CD14-positive monocyte (primary cell): Measurements from ENCODE around the gene GNS. TPM values are rescaled to one million over a fixed set of nuclear protein-coding genes. Genes with fewer than 3 reads are reported as not detected.
"Not testable (repeated sequence)": the region's sequence is repeated elsewhere in the genome, so short reads cannot be mapped to it uniquely, and the experiment has no call there.

Experiments used
- DNase-seq, 3 donors: peaks; one replicate each; pipeline ENCODE4 v3.0.0-alpha.2; 2011 to 2022
- H2AFZ ChIP-seq: 2 replicates; pipeline ENCODE4 v1.6.0; 2012; ENCODE audit warnings: mild to moderate bottlenecking, low read depth, low read length, inconsistent platforms; ENCODE audit not compliant: insufficient read depth, poor library complexity, severe bottlenecking
- H3K27ac ChIP-seq, 2 donors: 1 replicate in 1 of 2; 2 replicates in 1 of 2; pipeline ENCODE4 v1.5.1; 2012 to 2013; ENCODE audit warnings: low read length in 2 of 2, control low read depth in 1 of 2, inconsistent platforms in 1 of 2, low read depth in 1 of 2, mild to moderate bottlenecking in 1 of 2
- H3K27me3 ChIP-seq, 2 donors: one replicate each; pipeline versions ENCODE4 v1.6.0 to v1.6.1; 2011 to 2013; ENCODE audit warnings: low read length in 2 of 2; ENCODE audit not compliant: control insufficient read depth in 2 of 2, insufficient read depth in 2 of 2
- H3K36me3 ChIP-seq, 2 donors: replicated peaks in 1 of 2; 1 replicate in 1 of 2; 2 replicates in 1 of 2; pipeline versions ENCODE4 v1.5.1 to v1.6.1; 2012 to 2013; ENCODE audit warnings: low read length in 2 of 2, control low read depth in 1 of 2, inconsistent platforms in 1 of 2, mild to moderate bottlenecking in 1 of 2; ENCODE audit not compliant: insufficient read depth in 2 of 2, control insufficient read depth in 1 of 2
- H3K4me1 ChIP-seq, 2 donors: 1 replicate in 1 of 2; 2 replicates in 1 of 2; pipeline versions ENCODE4 v1.5.1 to v1.6.1; 2012 to 2013; ENCODE audit warnings: low read length in 2 of 2, control low read depth in 1 of 2, inconsistent platforms in 1 of 2, mild to moderate bottlenecking in 1 of 2, moderate library complexity in 1 of 2; ENCODE audit not compliant: insufficient read depth in 2 of 2, control insufficient read depth in 1 of 2
- H3K4me2 ChIP-seq: replicated peaks from 2 replicates; pipeline ENCODE3; 2012; ENCODE audit warnings: low read length, moderate library complexity, mild to moderate bottlenecking; ENCODE audit not compliant: poor library complexity, severe bottlenecking; ENCODE audit errors: extremely low read depth
- H3K4me3 ChIP-seq, 3 experiments: fragments of 200-600 bp in 1 of 3; sonication (generic) in 1 of 3; replicated peaks in 1 of 3; 1 replicate in 2 of 3; 2 replicates in 1 of 3; pipeline ENCODE4 v1.5.1; 2011 to 2013; ENCODE audit warnings: low read length in 3 of 3, mild to moderate bottlenecking in 3 of 3, control low read depth in 2 of 3, low read depth in 2 of 3, inconsistent platforms in 1 of 3, moderate library complexity in 1 of 3
- H3K79me2 ChIP-seq: 2 replicates; pipeline ENCODE4 v1.6.0; 2012; ENCODE audit warnings: mild to moderate bottlenecking, control low read depth, inconsistent platforms, low read length, moderate library complexity; ENCODE audit not compliant: insufficient read depth
- H3K9ac ChIP-seq: 2 replicates; pipeline ENCODE4 v1.6.0; 2017; ENCODE audit warnings: low read length, mild to moderate bottlenecking; ENCODE audit not compliant: insufficient read depth, poor library complexity, severe bottlenecking
- H3K9me3 ChIP-seq, 2 donors: replicated peaks in 1 of 2; 1 replicate in 1 of 2; 2 replicates in 1 of 2; pipeline versions ENCODE4 v1.5.1 to v1.6.1; 2012 to 2013; ENCODE audit warnings: low read length in 2 of 2, control low read depth in 1 of 2; ENCODE audit not compliant: control insufficient read depth in 1 of 2, insufficient read depth in 1 of 2
- H4K20me1 ChIP-seq: 2 replicates; pipeline ENCODE4 v1.6.0; 2012; ENCODE audit warnings: mild to moderate bottlenecking, low read length, control low read depth, moderate library complexity; ENCODE audit not compliant: insufficient read depth
- H3K27ac Mint-ChIP-seq, 7 donors: one replicate each; pipeline ENCODE4 v1.8.0; 2020; ENCODE audit warnings: mild to moderate bottlenecking in 7 of 7, mixed read lengths in 7 of 7, moderate library complexity in 6 of 7, inconsistent platforms in 2 of 7
- H3K27me3 Mint-ChIP-seq, 3 donors: one replicate each; pipeline ENCODE4 v1.8.0; 2021 to 2022; ENCODE audit warnings: low read depth in 3 of 3, mild to moderate bottlenecking in 3 of 3, mixed read lengths in 3 of 3, moderate library complexity in 3 of 3, inconsistent platforms in 1 of 3
- H3K36me3 Mint-ChIP-seq, 2 donors: one replicate each; pipeline ENCODE4 v1.8.0; 2020; ENCODE audit warnings: mixed read lengths in 2 of 2, inconsistent platforms in 1 of 2, mild to moderate bottlenecking in 1 of 2
- H3K4me1 Mint-ChIP-seq: one replicate; pipeline ENCODE4 v1.8.0; 2020; ENCODE audit warnings: mild to moderate bottlenecking, mixed read lengths
- H3K4me3 Mint-ChIP-seq, 2 donors: one replicate each; pipeline ENCODE4 v1.8.0; 2020; ENCODE audit warnings: mild to moderate bottlenecking in 2 of 2, mixed read lengths in 2 of 2, moderate library complexity in 1 of 2
- H3K9me3 Mint-ChIP-seq, 7 donors: one replicate each; pipeline ENCODE4 v1.8.0; 2020 to 2022; ENCODE audit warnings: mixed read lengths in 7 of 7, mild to moderate bottlenecking in 6 of 7, moderate library complexity in 6 of 7, inconsistent platforms in 2 of 7
- CTCF ChIP-seq: fragments of 200-600 bp; IDR thresholded peaks from one replicate; pipeline ENCODE4 v1.8.0; 2022; ENCODE audit warnings: antibody characterized with exemption, mild to moderate bottlenecking
- WGBS: methylation state at CpG from one replicate; pipeline ENCODE4 v1.1.5; 2013; ENCODE audit warnings: missing lambda C conversion rate; ENCODE audit not compliant: insufficient coverage; 5-methylcytosine and 5-hydroxymethylcytosine counted together
- intact Hi-C, 2 donors: fragments of 100-400 bp; cut with micrococcal nuclease; formaldehyde crosslinking; loops; one replicate each; pipeline versions ENCODE4 v1.15.0 to v1.15.1; 2023
- polyA plus RNA-seq, 3 donors: library from polyadenylated mRNA; depleted of rRNA in 1 of 3; unstranded in 2 of 3; stranded (reverse) in 1 of 3; fragments of 300-500 nt in 2 of 3; fragments of >200 nt in 1 of 3; fragmentation: Illumina TruSeq in 2 of 3; gene quantifications; 1 replicate in 2 of 3; 2 replicates in 1 of 3; pipeline ENCODE4 v1.2.3, GENCODE V29; 2012 to 2021

GNS gene
- polyA plus RNA-seq, 3 donors = 103 to 274 (median 203) TPM

- no peak for DNase-seq
- Histone ChIP-seq H3K9ac (no peak overlapping the region), H3K4me3 (no peak overlapping the region), H3K79me2 (no peaks in the 10 kb centered on the region), H3K4me2 (no peak overlapping the region), H4K20me1 (no peaks in the 10 kb centered on the region), H2AFZ (no peak overlapping the region), H3K9me3 (peaks cover 5 to 25% of the 10 kb centered on the region in 2 donors), H3K27ac (no peak overlapping the region), H3K27me3 (peaks cover 43 to 62% of the 10 kb centered on the region in 2 donors), H3K4me1 (peaks cover 24 to 31% of the 10 kb centered on the region in 2 donors), H3K36me3 (no peaks in the 10 kb centered on the region)
- H3K36me3 Mint-ChIP-seq = peaks cover 11 to 16% of the 10 kb centered on the region in 2 donors
- peak overlapping the region; percentile 84 to 86 for H3K4me3 Mint-ChIP-seq
- intact Hi-C loops = no loop called here
- 86% methylated on average over 1 of the region's 10 CpGs for WGBS
- H3K27ac Mint-ChIP-seq = no peak overlapping the region
- TF ChIP-seq CTCF = no peak
- peaks cover 17 to 41% (median 35%) of the 10 kb centered on the region in 7 donors for H3K9me3 Mint-ChIP-seq
- H3K27me3 Mint-ChIP-seq = peaks cover 55 to 78% (median 61%) of the 10 kb centered on the region in 3 donors
- H3K4me1 Mint-ChIP-seq = peaks cover 25% of the 10 kb centered on the region
Measured at GRCh38 chr12:64779354-64779974, 20.3 kb upstream of the GNS start.

GRCh38 chr12:64775147-64775736 is 16.0 kb upstream of the GNS start:
- H3K27me3 Mint-ChIP-seq = peaks cover 45 to 55% (median 46%) of the 10 kb centered on the region in 3 donors

More at GRCh38 chr12:64775147-64775736, 16.0 kb upstream of the GNS start:
- H3K9ac ChIP-seq, H3K4me2 ChIP-seq, H4K20me1 ChIP-seq, H3K79me2 ChIP-seq, DNase-seq, H3K36me3 Mint-ChIP-seq, intact Hi-C loops, H2AFZ ChIP-seq, H3K27ac Mint-ChIP-seq, H3K27ac ChIP-seq, H3K36me3 ChIP-seq, H3K4me3 ChIP-seq: not testable (repeated sequence)
- H3K27me3 ChIP-seq = peaks cover 26 to 40% of the 10 kb centered on the region in 2 donors
- peaks cover 10 to 13% of the 10 kb centered on the region in 2 donors for H3K4me1 ChIP-seq
- peaks cover 23 to 44% (median 37%) of the 10 kb centered on the region in 7 donors for H3K9me3 Mint-ChIP-seq
- H3K9me3 ChIP-seq = peaks cover 6 to 25% of the 10 kb centered on the region in 2 donors
- peaks cover 14% of the 10 kb centered on the region for H3K4me1 Mint-ChIP-seq
- peak overlapping the region in 1 of 2 donors; percentile 67 for H3K4me3 Mint-ChIP-seq
